NCI-H2196 (cell line): Measurements from ENCODE around the gene ARAP3.
A peak's percentile ranks its signal among the peaks of the same experiment; 100 is the strongest.
"Not testable (repeated sequence)": the region's sequence is repeated elsewhere in the genome, so short reads cannot be mapped to it uniquely, and the experiment has no call there.

ENCODE experiments used
- DNase-seq: peaks from one replicate; lab custom pipeline; 2025; ENCODE audit not compliant: unreplicated experiment; lab: John Stamatoyannopoulos, UW

ARAP3 gene

DNA sequence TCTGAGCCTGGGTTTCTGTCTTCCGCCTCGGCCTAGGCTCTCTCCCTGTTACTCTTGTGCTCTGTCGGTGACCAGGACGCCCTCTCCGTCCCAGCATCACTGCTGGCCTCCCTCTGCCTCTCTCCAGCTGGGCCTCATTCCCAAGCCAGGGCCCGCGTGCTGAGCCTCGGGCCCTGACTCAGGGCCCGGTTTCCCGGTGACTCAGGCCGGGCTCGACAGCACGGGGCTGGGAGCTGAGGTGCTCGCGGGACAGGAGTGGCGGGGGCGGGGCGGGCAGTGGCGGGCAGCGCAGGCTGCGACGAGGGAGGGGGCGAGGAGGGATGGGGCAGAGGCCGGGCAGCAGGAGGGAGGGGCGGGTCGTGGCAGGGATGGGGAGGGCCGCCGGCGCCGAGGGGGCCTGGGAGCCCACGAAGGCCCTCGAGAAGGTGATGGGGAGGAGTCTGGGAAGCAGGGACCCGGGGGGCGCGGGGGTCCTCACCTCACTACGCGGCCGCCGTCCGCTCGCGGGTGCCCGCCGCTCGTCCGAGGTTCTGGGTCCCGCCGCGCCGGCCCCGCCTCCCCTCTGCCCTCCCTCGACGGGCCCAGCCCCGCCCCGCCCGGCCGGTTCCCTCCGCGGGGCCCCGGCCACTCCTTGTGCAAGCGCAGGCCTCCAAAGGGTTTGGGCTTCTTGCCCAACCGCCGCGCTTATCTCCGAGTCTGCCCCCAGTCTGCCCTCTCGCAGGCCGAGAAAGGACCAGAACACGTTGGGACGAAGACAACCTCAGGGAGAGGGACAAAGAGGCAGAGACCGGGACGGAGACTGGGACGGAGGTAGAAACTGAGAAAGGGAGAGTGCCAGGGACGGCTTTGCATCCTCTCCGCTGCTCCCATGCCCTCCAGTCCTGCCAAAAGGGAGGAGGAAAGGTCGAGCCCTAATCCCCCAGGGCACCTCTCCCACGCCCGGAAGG lies at the start of gene ARAP3:
ARAP3 (minus strand) TSS at position 536 of the 947 bp plus-strand sequence. CDS start 1,744 bp downstream, outside the sequence.
- DNase-seq, result peak; percentile 11

DNA sequence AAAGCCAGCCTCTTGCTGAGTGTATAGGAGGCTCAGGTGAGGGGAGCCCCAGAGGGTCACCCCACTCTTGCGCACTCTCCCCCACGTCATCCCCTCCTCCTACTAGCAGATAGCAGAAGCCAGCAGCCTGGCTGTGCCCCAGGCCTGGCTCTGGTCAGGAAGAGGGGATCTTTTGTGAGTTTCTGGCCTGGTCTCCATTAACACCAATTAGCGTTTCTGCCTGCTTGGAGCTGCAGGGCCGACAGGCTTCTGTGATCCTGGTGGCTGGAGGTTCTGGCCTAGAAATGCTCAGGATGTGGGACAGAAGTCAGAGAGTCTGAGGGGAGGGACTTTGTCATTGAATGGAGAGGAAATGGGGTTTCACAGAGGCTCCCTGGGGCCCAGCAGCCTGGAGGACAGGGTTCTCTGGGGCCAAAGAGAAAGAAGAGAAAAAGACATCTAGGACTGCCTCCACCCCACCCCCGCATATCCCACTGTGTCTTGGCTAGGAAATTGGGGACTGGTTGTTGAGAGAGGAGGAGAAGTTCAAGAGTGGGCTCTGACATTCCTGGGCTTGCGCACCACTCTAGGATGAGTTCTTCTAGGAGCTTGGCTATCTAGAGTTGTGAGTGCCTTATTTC lies 47.5 kb upstream of the ARAP3 start:
- no peak for DNase-seq

- DNase-seq, result no peak
These were observed 43.9 kb upstream of the ARAP3 start for GRCh38 chr5:141725891-141726290.

GRCh38 chr5:141725174-141725573 lies 43.1 kb upstream of the ARAP3 start:
- not testable (repeated sequence) for DNase-seq

- no peak for DNase-seq
These were observed 40.2 kb upstream of the ARAP3 start for GRCh38 chr5:141722266-141722665.

GRCh38 chr5:141717043-141717442 lies 35.0 kb upstream of the ARAP3 start:
- DNase-seq, result no peak

DNA sequence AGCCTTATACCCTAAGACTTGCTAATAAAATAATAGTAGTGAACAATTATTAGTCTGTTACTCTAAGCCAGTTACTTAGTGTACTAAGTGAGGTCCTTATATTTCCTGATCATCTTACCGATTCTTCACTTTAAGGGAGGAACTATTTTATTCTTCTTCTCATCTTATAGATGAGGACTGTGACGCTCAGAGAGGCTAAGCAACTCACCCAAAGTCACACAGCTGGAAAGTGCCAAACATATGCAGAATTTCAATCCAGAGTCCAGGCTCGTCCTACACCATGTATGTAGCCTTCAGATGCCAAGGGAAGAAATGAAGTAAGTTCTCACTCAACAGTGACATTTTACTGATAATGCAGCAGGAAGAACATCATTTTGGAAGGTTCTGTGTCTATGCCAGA lies 34.4 kb upstream of the ARAP3 start:
- DNase-seq, result no peak

- DNase-seq, result peak; percentile 29
These were observed 34.0 kb upstream of the ARAP3 start for GRCh38 chr5:141716009-141716408.

- DNase-seq, result no peak
These were observed 33.4 kb upstream of the ARAP3 start for GRCh38 chr5:141715346-141715905.

GRCh38 chr5:141714542-141715310 lies 32.7 kb upstream of the ARAP3 start:
- no peak for DNase-seq

DNA sequence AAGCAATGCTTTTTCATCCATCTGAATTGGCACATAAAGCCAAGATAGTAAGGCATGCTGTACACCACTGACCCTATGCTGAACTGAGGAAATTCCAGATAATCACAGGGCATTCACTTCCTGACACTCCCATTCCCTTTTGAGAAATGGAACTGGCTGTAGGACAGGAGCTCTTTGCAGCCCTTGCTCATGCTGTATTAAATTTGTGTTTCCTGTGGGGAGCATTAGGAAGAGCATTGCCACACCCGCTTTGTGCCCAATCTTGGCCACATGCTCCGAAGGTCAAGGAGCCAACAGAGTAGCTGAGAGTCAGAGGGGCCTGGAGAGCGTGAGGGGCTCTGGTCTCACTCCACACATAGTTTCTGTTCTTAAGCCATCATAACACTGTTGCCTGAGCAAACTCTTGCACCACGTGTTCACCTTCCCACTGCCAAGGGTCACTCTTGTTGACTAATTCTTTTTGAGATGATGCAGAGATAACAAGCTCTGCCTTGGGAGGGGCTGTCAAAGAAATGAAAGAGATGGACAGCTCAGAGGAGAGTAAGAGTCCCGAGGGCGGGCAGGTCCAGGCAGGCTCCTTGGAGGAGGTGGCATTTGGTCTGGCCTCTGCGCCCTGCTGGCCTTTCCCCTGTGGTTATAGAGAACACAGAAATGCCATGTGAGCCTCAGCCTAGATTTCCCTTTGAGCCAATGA lies 31.7 kb upstream of the ARAP3 start:
- DNase-seq, result no peak

- DNase-seq, result no peak
These were observed 29.7 kb upstream of the ARAP3 start for GRCh38 chr5:141711687-141712086.

- DNase-seq, result no peak
These were observed 27.8 kb upstream of the ARAP3 start for GRCh38 chr5:141709699-141710267.

DNA sequence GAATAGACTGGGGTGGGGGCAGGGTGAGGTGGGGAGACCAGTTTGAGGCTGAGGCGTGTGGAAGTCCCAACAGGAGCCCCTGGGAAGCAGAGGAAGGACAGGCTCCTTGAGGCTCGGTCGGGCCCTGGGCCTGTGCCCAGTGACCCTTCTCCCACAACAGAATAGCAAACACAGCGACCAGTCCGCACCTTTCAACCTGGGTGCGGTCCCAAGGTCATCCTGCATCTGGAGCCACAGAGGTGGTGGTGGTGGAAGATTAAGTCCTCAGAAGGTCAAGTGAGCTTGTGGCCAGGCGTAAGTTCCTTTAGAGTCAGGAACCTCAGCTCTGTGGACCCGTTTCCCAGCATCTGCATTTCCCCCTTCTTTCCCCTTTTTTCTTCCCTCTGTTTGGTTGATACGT lies 26.0 kb upstream of the ARAP3 start:
- no peak for DNase-seq

GRCh38 chr5:141707510-141707909 lies 25.5 kb upstream of the ARAP3 start:
- no peak for DNase-seq

DNA sequence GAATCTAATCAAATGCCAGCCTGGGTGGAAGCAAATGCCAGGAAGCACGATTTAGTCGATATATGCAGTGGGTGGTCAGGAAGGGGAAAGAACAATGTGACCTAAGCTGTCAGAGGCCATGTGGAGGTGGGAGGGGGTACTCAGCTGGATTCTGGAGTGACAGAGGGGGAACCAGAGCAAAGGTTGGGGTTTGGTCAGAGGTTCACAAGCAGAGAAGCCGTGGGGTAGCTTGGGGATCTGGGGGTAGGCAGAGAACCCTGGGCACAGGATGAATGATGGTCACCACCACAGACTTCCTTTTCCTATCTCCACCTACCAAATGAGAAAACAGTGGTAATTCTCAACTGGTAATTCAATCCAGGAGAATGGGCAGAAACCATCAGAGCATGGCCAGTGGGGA lies 24.1 kb upstream of the ARAP3 start:
- DNase-seq, result no peak

- no peak for DNase-seq
These were observed 23.4 kb upstream of the ARAP3 start for GRCh38 chr5:141705469-141705868.

GRCh38 chr5:141704782-141705297 lies 22.8 kb upstream of the ARAP3 start:
- DNase-seq, result no peak

DNA sequence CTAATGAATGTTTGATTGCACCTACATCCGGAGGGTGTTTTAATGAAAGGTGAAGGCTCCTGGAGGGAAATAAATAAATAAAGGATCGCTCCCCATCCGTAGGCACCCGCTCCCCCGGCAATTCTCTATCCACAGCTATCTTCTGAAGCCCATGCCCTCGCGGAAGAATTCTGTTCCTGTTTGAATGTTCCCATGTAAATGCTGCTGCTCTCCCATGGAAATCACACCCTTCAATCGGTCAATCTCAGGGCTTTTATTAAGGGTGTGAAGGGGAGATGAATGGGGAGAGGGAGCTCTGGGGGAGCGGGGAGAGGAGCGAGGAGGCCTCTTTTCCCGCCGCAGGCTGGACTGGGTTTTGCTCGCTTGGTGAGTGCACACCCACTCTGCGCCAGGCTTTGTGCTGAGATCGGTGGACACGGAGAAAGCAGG lies 21.1 kb upstream of the ARAP3 start:
- DNase-seq, result no peak
